ENCODE results near the gene FBXO21.
"Not testable (repeated sequence)": the region's sequence is repeated elsewhere in the genome, so short reads cannot be mapped to it uniquely, and the experiment has no call there.

The FBXO21 gene

GRCh38 chr12:117134059-117134458 lies 56.2 kb downstream of the FBXO21 start:
- DNase-seq = peak; percentile 77 to 78

DNA sequence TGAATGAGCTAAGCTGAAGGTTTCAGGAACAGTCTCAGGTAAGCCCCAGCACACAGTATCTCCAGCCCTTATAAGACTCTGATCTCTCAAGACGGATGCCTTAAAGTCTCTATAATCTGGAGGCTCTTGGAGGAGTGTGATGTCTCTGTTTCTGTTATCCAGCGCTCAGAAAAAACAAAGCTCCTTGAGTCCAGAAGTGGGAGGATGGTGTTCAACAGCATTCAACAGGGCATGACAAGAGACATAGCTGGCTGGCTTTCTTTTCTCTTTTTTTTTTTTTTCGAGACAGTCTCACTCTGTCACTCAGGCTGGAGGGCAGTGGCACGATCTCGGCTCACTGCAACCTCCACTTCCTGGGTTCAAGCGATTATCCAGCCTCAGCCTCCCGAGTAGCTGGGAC lies 59.5 kb downstream of the FBXO21 start:
- no peak for DNase-seq

DNA sequence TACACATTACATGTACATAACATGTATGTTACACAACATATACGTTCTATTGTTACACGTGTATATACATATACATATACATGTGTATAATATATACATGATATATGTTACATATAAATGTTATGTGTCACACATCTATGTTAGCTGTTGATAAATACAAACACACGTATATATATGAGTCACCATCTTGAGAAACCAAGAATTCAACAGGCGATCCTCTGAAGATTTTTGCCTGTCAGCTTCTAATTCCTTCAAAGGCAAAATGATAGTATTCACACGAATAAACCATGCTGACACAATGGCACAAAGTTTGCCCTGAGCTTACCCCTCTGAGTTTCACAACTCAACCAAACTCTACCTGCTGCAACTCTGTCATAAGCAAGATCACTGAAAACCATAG lies 60.9 kb downstream of the FBXO21 start:
- DNase-seq = no peak

- DNase-seq = no peak
These were observed 62.1 kb downstream of the FBXO21 start for GRCh38 chr12:117127933-117128823.

GRCh38 chr12:117126335-117126734 lies 63.9 kb downstream of the FBXO21 start:
- no peak for DNase-seq

DNA sequence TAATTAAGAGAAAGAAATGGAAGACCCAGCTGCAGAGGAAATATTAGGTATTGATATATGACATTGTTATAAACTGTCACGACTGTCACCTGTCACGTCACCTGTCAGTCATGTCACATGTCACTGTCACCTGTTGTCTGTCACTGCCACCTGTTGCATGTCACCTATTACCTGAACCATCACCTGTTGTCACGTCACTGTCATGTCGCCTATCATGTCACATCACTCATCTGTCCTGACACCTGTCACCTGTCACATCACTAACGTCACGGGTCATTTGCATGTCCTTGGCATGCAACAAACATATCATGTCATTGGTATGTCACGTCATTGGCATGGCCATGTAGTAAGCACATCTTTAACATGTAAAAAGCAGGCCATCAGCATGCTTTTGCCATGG lies 64.5 kb downstream of the FBXO21 start:
- DNase-seq = no peak

DNA sequence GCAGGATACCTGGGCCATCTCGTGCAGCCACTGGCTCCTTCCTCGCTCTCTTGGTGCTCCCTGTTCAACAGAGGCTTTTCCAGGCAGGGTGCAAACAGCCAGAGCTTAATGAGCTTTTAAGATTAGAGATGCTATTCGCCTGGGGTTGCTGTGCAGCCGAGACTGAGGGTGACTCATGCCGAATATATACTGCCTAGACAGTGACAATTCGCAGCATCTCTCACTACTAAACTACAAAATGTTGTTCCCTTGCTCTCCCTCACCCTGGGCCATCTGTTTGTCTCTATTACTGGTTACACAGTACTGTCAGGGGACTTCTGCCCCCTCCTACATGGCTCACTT lies 65.0 kb downstream of the FBXO21 start:
- no peak for DNase-seq

DNA sequence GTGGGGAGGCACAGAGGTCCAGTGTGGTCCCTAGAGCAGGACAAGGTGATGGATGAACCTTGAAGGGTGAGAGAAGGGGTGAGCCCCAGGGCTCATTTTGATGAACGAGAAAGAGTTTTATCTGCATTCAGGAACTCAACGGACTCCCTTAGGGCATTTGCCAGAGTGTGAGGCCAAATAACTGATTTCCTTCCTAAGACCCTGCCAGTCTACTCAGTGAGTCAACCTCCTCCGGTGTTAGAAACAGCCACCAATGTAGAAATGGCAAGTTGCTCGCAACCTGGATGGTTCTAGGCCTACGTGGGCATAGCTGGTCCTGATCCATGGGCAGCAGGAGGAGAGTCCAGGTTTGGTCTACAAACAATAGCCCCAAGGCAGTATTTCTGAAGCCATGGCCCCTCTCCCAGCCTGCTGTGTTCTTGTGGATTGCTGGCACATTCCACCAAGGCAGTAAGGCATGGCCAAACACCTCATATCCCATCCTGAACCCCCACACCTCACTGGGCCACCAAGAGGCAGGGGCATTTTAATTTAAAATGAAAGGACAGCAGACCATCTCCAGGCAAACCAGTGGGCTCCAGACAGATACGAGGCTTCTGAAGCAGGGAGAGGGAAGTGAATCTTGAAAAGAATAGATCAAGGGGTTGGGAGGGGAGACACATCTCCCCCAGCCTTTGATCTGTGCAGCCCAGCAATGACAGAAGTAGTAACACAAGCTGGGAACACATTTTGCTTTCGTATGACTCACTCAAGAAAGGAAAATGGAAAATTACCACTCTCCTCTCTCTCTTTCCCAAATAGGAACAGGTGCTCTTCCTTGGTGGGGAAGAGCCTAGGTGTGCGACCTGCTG lies 65.6 kb downstream of the FBXO21 start:
- DNase-seq = no peak

DNA sequence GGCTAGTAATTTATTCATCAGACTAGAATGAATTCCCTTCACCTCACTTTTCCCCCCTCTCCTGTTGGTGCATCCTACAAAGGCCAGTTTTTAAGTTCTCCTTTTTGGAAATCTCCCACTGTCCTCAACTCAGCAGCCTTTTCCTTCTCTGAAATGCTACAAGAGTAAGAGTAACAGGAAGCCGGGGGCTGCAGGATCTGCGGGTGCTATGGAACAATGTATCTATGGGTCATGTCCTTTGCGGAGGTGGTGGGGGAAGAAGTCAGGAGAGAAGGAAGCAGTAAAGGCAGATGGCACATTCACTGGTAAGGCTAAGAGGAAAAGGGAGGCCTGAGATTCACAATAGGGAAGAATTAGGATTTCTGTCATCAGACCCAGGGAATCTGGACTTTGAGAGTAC lies 68.8 kb downstream of the FBXO21 start:
- no peak for DNase-seq

GRCh38 chr12:117120787-117121186 lies 69.5 kb downstream of the FBXO21 start:
- no peak for DNase-seq

DNA sequence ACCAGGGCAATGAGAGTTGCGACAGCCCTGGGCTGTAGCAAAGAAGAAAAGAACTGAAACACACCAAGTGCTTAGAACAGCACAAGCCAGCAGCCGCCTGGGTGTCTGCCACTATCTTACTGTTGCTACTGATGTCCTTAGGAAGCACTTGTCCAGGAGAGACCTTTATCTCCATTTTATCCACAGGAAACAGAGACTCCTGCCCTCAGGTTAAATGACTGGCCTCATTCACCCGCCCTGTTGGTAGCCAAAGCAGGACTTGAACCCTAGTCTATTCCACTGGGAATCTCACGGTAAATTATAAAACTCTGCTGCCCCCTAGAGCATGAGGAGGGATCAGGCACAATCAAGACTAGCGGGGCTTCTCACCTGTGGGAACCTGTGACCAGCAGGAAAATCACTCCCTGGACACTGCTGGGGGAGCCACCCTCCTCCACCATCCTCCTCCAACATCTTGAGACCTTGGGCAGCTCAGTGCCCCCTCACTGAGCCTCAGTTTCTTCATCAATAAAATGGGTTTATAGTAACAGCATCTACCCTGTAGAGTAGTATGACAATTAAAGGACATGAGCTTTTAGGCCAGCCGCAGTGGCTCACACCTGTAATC lies 70.6 kb downstream of the FBXO21 start:
- peak; percentile 52 to 53 for DNase-seq

- DNase-seq = no peak
These were observed 71.3 kb downstream of the FBXO21 start for GRCh38 chr12:117118838-117119591.

- DNase-seq = no peak
These were observed 75.5 kb downstream of the FBXO21 start for GRCh38 chr12:117114784-117115183.

- no peak for DNase-seq
These were observed 77.0 kb downstream of the FBXO21 start for GRCh38 chr12:117113231-117113630.

DNA sequence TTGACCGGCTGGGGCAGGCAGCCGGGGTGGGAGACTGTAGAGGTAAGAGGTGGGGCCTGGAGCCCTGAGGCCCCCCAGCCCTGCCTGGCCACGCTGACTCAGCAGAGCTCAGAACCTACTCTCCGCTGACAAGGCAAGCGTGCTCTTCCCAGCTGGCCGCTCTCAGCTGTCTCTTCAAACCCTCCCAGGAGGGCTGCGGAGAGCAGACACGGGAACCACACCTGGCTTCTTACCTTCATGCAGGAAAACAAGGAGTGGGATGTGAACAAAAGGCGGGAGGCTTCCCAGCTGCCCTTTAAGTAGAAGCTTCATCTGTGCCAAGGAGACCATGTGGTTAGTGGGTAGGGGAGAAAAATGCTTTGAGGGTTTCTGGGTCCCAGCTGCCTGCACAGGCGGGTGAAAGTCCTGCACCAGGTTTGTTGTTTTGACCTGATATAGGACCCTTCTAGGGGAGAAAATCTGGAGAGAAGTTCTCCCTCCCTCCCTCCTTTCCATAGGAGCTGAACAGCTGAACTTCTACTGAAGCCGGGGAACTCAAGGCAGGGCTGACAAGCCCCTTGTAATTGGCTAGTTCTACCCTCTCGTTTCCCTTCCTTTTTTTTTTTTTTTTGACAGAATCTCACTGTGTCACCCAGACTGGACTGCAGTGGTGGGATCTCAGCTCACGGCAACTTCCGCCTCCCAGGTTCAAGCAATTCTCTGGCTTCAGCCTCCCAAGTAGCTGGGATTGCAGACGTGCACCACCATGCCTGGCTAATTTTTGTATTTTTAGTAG lies 78.3 kb downstream of the FBXO21 start:
- no peak for DNase-seq

GRCh38 chr12:117111386-117111785 lies 78.9 kb downstream of the FBXO21 start:
- no peak for DNase-seq

GRCh38 chr12:117109943-117110635 lies 80.2 kb downstream of the FBXO21 start:
- no peak for DNase-seq

GRCh38 chr12:117105902-117106301 lies 84.4 kb downstream of the FBXO21 start:
- peak in 1 of 2 experiments; percentile 33 for DNase-seq

GRCh38 chr12:117104003-117104402 lies 86.3 kb downstream of the FBXO21 start:
- DNase-seq = not testable (repeated sequence)

DNA sequence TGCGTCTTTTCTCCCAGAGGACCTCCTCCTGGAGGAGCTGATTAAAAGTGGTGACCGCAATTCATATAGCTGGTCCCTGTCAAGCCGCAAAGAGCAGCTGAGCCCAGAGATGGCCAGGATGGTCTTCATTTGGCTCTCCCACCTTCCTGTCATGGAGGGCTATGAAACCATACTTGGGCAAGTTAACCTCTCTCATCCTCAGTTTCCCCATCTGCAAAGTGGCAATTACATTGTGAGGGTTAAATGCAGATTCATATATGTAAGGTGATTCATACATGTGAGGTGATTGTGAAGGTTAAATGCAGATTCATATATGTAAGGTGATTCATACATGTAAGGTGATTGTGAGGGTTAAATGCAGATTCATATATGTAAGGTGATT lies 87.5 kb downstream of the FBXO21 start:
- DNase-seq = no peak

All from activated T-cell treated with anti-CD3 and anti-CD28 coated beads, Interleukin-2, amount 50 U/mL, for 48 hours (primary cell).